HG02938 (cell line): ENCODE results near the gene FYCO1.

Experiments
- ATAC-seq: cut with Tn5 transposase; IDR thresholded peaks from one replicate; pipeline ENCODE4 v1.9.1; 2021; ENCODE audit warnings: mild to moderate bottlenecking, moderate library complexity; ENCODE audit not compliant: unreplicated experiment

Gene FYCO1

DNA sequence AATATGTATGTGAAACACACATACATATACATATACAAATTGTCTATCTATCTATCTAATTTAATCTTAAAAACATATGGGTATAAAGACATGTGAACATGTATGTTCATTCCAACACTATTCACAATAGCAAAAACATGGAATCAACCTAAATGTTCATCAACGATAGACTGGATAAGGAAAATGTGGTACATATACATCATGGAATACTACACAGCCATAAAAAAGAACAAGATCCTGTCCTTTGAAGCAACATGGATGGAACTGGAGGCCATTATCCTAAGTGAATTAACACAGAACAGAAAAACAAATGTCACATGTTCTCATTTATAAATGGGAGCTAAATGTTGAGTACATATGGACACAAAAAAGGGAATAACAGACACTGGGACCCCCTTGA, 103.5 kb downstream of the FYCO1 start:
- no peak for ATAC-seq

GRCh38 chr3:45890405-45890804, 105.2 kb downstream of the FYCO1 start:
- no peak for ATAC-seq

GRCh38 chr3:45889337-45889736, 106.3 kb downstream of the FYCO1 start:
- ATAC-seq = no peak

DNA sequence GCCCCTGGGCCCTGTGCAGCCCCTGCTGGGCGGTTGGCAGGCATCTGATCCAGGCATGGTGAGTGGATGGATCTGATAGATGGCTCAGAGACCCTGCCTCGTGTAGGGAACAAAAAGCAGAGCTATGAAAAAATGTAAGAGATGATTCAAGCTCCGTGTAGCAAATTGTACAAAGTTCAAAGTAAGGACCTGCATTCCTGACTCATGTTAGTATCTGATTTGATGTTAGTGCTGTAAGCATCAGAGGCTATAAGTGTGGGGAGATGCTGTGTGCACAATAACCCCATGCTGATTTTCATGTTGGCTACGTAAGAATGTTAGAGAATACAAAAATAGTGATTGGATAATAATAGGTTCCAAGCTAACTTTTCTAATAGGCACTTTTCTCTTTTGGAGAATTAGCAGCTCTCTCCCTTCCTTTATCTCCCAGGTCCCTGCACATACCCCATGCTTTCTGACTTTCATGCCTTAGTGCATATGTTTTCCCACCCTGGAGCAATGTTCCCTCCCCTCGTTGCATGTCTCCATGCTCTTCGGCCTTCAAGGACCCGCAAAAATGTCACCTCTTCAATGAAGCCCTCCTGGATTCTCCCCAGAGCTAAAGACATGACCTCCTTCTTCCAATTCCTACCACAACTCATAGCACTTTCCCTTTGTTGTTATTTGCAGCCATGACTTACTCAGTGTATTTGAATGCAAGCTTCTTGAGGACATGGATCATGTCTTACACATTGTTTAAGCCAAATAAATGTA, 107.7 kb downstream of the FYCO1 start:
- no peak for ATAC-seq

DNA sequence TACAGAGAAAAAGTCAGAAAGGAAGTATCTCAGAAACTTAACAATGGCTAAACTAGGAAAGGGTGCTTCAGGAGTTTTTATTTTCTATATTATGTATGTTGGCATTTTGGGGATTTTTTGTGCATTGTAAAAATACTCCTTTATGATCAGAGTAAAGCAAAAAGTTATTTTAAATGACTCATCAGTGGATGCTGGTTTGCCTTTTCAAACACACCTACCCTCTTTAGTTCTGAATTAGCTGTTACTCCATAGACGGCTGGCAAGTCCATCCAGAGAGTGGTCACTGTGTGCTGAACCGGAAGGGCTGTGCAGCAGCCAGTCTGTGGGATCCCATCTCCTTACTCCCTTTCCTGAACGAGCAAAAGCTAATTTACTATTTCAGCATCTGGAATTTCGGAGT, 108.3 kb downstream of the FYCO1 start:
- no peak for ATAC-seq

DNA sequence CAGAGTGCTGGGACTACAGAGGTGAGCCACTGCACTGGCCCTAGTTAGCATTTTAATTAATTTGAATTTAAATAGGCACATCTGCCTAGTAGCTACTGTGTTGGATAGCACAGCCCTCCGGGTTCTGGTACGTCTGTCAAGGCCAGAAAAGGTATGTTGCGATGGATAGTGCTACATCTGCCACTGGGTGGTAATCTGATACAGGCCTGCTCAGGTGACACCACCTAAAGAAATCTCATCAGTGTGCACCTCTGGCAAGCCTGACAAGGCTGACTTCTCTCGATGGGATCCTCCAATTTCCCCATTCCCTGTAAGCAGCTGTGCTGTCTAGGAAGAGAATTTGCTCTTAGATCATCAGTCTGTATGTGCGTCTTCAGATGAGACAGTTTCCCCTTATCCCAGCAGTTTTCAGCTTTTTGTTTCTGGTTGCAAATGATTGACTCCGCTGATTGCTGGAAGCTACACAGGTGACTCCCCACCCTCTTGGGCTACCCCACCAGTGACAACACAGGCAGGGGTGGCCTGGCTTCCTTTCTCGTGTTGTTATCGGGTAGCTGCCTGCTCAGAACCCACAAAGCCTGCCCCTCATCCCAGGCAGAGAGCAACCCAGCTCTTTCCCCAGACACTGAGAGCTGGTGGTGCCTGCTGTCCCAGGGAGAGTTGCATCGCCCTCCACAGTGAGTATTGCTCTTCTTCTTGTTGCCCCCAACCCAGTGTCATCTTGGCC, 109.5 kb downstream of the FYCO1 start, which contains the start of gene CCR9:
Gene CCR9, plus strand, starts transcription at position 565 of the 727 bp plus-strand sequence. CDS start 8,391 bp downstream, outside the sequence.
- no peak for ATAC-seq

GRCh38 chr3:45884368-45885201, 111.0 kb downstream of the FYCO1 start:
- no peak for ATAC-seq

- no peak for ATAC-seq
These were observed 114.3 kb downstream of the FYCO1 start for GRCh38 chr3:45881078-45882022.

GRCh38 chr3:45880725-45881077, 114.9 kb downstream of the FYCO1 start:
- no peak for ATAC-seq

- no peak for ATAC-seq
These were observed 117.5 kb downstream of the FYCO1 start for GRCh38 chr3:45878124-45878523.

DNA sequence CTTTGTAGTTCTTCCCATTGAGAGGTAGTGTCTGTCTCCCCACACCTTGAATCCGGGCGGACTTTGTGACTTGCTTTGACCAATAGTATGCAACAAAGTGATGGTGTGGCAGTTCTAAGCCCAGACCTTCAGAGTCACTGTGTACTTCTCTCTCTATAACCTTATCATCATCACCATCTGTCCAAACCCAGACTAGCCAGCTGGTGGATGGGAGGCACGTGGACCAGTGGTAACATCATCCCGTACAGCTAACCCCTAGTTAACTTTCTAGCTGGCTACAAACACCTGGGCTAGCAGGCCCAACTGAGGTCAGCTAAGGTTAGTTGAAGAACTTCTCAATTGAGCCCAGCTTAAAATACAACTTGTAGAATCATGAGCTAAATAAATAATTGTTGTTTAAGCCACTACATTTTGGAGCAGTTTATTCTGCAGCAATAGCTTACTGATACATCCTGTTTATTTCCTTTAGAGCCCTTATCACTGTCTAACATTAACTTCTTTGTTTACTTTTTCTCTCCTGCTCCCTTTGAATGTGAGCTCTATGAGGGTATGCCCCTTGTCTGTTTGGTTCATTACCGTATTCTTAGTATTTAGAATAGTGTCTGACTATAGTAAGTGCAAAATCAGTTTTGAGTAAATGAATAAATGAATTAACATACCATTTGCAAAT, 120.8 kb downstream of the FYCO1 start:
- ATAC-seq = no peak

DNA sequence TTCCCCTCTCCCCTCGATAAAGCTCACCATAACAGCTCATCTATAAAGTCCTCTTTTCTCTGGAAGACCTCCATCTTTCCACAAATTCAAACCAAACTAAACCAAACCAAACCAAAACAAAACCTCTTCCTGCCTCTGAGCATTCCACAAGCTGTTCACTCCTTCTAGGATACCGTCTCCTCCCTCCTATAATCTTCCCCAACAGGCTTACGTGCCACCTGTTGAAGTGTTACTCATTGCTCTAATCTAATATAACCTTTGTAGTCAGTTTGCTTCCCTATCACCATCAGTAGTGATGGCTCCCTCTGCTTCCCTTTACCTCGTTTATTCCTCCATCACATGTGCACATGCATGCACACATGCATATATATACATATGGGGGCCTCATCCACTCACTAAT, 122.0 kb downstream of the FYCO1 start:
- no peak for ATAC-seq

DNA sequence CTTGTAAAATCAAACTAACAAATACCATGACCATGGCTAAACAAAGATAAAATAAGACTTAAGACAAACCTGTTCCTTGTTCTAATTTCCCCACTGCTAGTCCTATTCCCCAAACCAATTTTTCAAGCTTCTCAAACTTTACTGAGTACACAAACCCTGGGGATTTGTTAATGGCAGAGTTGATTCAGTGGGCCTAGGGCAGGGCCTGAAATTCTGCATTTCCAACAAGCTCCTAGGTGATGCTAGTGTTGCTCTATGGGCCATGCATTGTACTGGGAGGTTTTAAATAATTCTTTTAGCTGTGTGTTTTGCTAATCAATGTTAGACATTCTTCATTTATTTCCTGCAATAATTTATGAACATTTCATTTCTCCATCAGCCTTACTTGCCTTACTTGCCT, 122.6 kb downstream of the FYCO1 start:
- ATAC-seq = no peak

DNA sequence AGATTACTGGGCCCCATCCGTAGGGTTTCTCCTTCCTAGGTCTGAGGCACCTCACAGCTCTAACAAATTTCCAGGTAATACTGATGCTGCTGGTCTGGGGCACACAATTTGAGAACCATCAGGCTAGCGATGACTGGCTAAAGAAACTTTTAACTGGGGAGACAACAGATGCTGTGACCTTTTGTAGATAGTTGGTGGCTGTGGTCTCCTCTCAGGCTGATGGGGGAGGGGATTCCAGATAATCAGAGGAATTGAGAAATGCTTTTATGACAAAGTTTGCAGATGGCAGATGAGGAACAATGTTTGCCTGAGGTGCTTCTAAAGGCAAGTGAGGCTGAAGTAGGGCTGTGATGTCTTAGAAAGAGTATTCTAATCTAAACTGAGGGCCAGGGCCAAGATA, 123.1 kb downstream of the FYCO1 start:
- ATAC-seq = no peak

DNA sequence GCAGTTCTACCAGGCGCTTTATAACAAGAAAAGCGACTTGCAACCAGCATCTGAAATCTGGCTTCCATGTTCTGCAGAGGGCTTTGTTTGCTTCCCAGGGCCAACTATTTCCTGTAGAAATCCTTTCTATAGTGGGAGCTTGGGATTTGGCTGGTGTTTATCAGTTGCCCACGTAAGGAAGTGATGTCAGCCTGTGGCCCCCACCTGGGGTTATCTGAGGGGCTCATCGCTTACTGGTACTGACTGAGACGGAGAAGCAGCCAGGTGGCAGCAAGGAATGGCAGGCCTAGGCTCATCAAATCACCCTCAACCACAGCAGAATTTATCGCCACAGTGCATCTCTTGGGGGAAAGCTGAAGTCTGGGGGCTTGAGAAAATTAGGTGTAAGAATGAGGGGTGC, 123.8 kb downstream of the FYCO1 start:
- ATAC-seq = no peak

DNA sequence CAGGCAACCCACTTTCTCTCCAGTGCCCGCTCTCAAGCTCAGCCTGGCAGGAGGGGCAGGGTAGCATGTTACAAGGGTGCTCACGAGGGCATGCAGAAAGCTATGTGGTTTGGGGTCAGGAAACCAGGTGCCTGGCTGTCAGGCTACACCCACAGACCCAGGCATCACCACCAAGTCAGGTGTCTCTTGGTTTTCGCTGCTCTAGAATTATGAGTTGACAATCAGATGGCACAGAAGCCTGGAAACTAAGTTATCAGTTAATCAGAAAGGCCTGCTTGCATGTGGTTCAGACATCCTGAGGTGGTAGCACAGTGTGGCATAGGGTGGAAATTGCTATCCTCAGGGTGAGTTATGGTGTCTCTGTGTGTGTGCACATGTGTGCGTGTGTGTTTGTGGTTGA, 125.5 kb downstream of the FYCO1 start:
- ATAC-seq = no peak

DNA sequence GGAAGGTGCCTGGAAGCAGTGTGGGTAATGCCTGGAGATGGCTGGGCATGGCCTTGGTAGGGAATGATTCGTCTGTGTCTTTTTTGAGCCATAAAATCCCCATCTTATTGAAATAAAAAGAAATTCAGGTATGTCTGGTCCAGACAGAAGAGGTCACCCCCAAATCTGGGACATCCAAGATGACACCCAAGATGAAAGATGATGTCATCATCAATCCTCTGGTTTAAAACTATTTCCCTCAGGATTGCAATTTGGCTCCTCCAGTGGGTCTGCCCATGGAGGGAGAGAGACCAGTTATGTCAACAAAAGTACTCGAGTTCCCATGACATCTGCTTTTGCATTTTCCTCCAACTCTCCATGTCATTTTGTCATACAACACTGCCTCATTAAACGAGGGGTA, 126.0 kb downstream of the FYCO1 start:
- ATAC-seq = no peak

GRCh38 chr3:45868650-45869049, 127.0 kb downstream of the FYCO1 start:
- ATAC-seq = no peak

GRCh38 chr3:45868213-45868612, 127.4 kb downstream of the FYCO1 start:
- no peak for ATAC-seq
